ENCODE data around the gene DYRK3. TPM values are rescaled to one million over a fixed set of nuclear protein-coding genes. Genes with fewer than 3 reads are reported as not detected.

The DYRK3 gene
- total and polyA plus RNA-seq, 9 of the 15 experiments (the other 6 are each of a cell fraction or from before 2014, with no cell fraction given), result 4.5 to 33.7 (median 25.7) TPM

DNA sequence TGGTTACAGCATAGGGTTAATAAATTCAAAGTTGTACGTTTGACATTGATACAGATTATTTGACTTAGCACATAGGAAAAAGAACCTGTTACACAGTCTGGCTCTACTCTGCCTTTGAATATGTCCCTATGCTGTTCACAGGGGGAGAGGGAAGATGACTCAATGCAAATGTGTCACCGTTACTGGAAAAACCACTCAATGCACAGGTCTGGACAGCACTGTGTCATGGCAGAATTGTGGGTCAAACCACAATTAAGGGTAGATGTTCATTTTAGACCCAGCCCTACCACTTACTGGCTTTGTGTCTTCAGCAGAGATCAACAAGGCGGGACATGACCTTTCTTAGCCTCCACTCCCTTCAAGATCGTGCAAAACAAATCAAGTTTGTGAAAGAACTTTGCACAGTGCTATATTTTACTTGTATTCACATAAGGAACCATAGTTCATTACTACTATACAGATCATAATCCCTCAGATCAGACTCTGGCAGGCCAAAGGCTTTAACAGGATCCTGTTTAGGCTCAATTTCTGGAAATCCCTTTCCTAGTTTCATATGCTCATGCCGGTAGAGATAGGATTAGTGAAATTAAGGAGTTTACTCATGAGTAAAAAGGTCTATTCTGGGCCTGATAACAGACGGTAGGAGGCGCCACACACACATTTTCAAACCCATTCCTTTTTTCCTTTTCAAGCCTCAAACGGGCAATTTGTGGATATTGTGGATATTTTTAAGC lies 45.1 kb upstream of the DYRK3 start (continued):
- TF ChIP-seq, protein P1, sequence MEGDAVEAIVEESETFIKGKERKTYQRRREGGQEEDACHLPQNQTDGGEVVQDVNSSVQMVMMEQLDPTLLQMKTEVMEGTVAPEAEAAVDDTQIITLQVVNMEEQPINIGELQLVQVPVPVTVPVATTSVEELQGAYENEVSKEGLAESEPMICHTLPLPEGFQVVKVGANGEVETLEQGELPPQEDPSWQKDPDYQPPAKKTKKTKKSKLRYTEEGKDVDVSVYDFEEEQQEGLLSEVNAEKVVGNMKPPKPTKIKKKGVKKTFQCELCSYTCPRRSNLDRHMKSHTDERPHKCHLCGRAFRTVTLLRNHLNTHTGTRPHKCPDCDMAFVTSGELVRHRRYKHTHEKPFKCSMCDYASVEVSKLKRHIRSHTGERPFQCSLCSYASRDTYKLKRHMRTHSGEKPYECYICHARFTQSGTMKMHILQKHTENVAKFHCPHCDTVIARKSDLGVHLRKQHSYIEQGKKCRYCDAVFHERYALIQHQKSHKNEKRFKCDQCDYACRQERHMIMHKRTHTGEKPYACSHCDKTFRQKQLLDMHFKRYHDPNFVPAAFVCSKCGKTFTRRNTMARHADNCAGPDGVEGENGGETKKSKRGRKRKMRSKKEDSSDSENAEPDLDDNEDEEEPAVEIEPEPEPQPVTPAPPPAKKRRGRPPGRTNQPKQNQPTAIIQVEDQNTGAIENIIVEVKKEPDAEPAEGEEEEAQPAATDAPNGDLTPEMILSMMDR (IDR thresholded peaks at IDR 0.05 in 2 of 3, conservative IDR thresholded peaks at IDR 0.05 in 1 of 3; ENCODE audit: insufficient read depth in 2 of 3, low read depth in 1 of 3, low read length in 3 of 3), result peak; percentile 46 to 80 (median 75); a peak in 5 of 6 replicates
- TF ChIP-seq MEF2D (tag; conservative IDR thresholded peaks at IDR 0.05; ENCODE audit: low read depth), result no peak
- TF ChIP-seq, protein P2, sequence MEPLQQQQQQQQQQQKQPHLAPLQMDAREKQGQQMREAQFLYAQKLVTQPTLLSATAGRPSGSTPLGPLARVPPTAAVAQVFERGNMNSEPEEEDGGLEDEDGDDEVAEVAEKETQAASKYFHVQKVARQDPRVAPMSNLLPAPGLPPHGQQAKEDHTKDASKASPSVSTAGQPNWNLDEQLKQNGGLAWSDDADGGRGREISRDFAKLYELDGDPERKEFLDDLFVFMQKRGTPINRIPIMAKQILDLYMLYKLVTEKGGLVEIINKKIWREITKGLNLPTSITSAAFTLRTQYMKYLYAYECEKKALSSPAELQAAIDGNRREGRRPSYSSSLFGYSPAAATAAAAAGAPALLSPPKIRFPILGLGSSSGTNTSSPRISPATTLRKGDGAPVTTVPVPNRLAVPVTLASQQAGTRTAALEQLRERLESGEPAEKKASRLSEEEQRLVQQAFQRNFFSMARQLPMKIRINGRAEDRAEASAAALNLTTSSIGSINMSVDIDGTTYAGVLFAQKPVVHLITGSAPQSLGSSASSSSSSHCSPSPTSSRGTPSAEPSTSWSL (CRISPR knock-in tag; IDR thresholded peaks at IDR 0.05; ENCODE audit: borderline replicate concordance), result no peak
- no peak for TF ChIP-seq ZNF384 (IDR thresholded peaks at IDR 0.05; ENCODE audit: low read depth, low read length)
- 0 out of 2 replicates have a peak, but pooled peaks have one; percentile 40 for TF ChIP-seq BACH1 (tag; IDR thresholded peaks at IDR 0.05)
- no peak for TF ChIP-seq ZNF12 (CRISPR knock-in tag; IDR thresholded peaks at IDR 0.05)
- TF ChIP-seq, protein P3, sequence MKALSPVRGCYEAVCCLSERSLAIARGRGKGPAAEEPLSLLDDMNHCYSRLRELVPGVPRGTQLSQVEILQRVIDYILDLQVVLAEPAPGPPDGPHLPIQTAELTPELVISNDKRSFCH (CRISPR knock-in tag; IDR thresholded peaks at IDR 0.05), result no peak
- TF ChIP-seq, protein P3 (tag; IDR thresholded peaks at IDR 0.05), result 0 out of 2 replicates have a peak, but pooled peaks have one; percentile 35
- TF ChIP-seq RCOR1 (IDR thresholded peaks at IDR 0.05; ENCODE audit: borderline replicate concordance in 1 of 2, low read depth in 2 of 2, low read length in 2 of 2), result no peak
- TF ChIP-seq MED1 (CRISPR knock-in tag; IDR thresholded peaks at IDR 0.05; ENCODE audit: borderline replicate concordance), result no peak
- TF ChIP-seq, protein P4, sequence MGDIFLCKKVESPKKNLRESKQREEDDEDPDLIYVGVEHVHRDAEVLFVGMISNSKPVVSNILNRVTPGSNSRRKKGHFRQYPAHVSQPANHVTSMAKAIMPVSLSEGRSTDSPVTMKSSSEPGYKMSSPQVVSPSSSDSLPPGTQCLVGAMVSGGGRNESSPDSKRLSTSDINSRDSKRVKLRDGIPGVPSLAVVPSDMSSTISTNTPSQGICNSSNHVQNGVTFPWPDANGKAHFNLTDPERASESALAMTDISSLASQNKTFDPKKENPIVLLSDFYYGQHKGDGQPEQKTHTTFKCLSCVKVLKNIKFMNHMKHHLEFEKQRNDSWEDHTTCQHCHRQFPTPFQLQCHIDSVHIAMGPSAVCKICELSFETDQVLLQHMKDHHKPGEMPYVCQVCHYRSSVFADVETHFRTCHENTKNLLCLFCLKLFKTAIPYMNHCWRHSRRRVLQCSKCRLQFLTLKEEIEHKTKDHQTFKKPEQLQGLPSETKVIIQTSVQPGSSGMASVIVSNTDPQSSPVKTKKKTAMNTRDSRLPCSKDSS (IDR thresholded peaks at IDR 0.05; ENCODE audit: low read depth, partially characterized antibody), result no peak
- peak; percentile 33; the same call in 1 of the 2 replicates for TF ChIP-seq POLR2A (conservative IDR thresholded peaks at IDR 0.05)
- no peak for TF ChIP-seq NFYB (IDR thresholded peaks at IDR 0.05; ENCODE audit: extremely low read depth, insufficient read length)
- no peak for TF ChIP-seq U2AF2 (optimal IDR thresholded peaks at IDR 0.05; ENCODE audit: low read depth, low read length)
- no peak for TF ChIP-seq TEAD2 (tag; IDR thresholded peaks at IDR 0.05)
- TF ChIP-seq FOXA3 (CRISPR knock-in tag; conservative IDR thresholded peaks at IDR 0.05 in 1 of 2, IDR thresholded peaks at IDR 0.05 in 1 of 2), result no peak
- TF ChIP-seq C11orf30 (IDR thresholded peaks at IDR 0.05; ENCODE audit: low read depth), result no peak
- TF ChIP-seq SAFB2 (IDR thresholded peaks at IDR 0.05; ENCODE audit: borderline replicate concordance, low read depth, low read length, severe bottlenecking), result no peak
- TF ChIP-seq ZNF551 (CRISPR knock-in tag; IDR thresholded peaks at IDR 0.05), result no peak
- no peak for TF ChIP-seq GATAD2B (IDR thresholded peaks at IDR 0.05; ENCODE audit: borderline replicate concordance)
- peak; percentile 60; the same call in 1 of the 2 replicates for TF ChIP-seq ATF7 (IDR thresholded peaks at IDR 0.05)
